HCT116 (cell line): ENCODE data around the gene DHFR2.

ENCODE experiments used
- CTCF ChIP-seq, 3 experiments: fragments of 200-600 bp in 1 of 3; sonication (generic) in 1 of 3; IDR thresholded peaks in 2 of 3; conservative IDR thresholded peaks in 1 of 3; 2 replicates each; pipeline ENCODE4 v1.5.1; 2012 to 2017; ENCODE audit warnings: low read depth in 2 of 3, low read length in 2 of 3, antibody characterized with exemption in 1 of 3, borderline replicate concordance in 1 of 3, control low read depth in 1 of 3, mild to moderate bottlenecking in 1 of 3, mixed read lengths in 1 of 3, mixed run types in 1 of 3, moderate library complexity in 1 of 3; ENCODE audit not compliant: insufficient read depth in 1 of 3
- EZH2 ChIP-seq: fragments of 200-600 bp; sonication (generic); IDR thresholded peaks from 2 replicates; pipeline ENCODE4 v1.6.1; 2017; ENCODE audit warnings: antibody characterized with exemption, mixed run types
- JUND ChIP-seq: IDR thresholded peaks from 2 replicates; pipeline ENCODE4 v1.6.1; 2012
- POLR2A ChIP-seq: IDR thresholded peaks from 2 replicates; pipeline ENCODE4 v1.7.0; 2011; ENCODE audit warnings: borderline replicate concordance; ENCODE audit not compliant: insufficient read depth, insufficient read length; ENCODE audit errors: extremely low read depth
- POLR2AphosphoS5 ChIP-seq: IDR thresholded peaks from 2 replicates; pipeline ENCODE4 v1.6.1; 2011; ENCODE audit warnings: mild to moderate bottlenecking, low read depth, low read length, moderate library complexity
- RAD21 ChIP-seq: IDR thresholded peaks from 2 replicates; pipeline ENCODE4 v1.6.1; 2012; ENCODE audit warnings: low read depth, mild to moderate bottlenecking
- REST ChIP-seq: IDR thresholded peaks from 2 replicates; pipeline ENCODE4 v1.6.1; 2012; ENCODE audit warnings: low read depth
- TCF7L2 ChIP-seq: IDR thresholded peaks from 2 replicates; pipeline ENCODE4 v1.7.0; 2011; ENCODE audit warnings: borderline replicate concordance, inconsistent platforms; ENCODE audit not compliant: insufficient read depth, insufficient read length; ENCODE audit errors: extremely low read depth
- YY1 ChIP-seq: IDR thresholded peaks from 2 replicates; pipeline ENCODE4 v1.6.1; 2011; ENCODE audit warnings: low read length, low read depth, moderate library complexity, mild to moderate bottlenecking; ENCODE audit not compliant: insufficient replicate concordance; ENCODE audit errors: extremely low read depth
- TF ChIP-seq, protein P1 (sequence below): IDR thresholded peaks from 2 replicates; pipeline ENCODE4 v1.6.1; 2012

DNA sequence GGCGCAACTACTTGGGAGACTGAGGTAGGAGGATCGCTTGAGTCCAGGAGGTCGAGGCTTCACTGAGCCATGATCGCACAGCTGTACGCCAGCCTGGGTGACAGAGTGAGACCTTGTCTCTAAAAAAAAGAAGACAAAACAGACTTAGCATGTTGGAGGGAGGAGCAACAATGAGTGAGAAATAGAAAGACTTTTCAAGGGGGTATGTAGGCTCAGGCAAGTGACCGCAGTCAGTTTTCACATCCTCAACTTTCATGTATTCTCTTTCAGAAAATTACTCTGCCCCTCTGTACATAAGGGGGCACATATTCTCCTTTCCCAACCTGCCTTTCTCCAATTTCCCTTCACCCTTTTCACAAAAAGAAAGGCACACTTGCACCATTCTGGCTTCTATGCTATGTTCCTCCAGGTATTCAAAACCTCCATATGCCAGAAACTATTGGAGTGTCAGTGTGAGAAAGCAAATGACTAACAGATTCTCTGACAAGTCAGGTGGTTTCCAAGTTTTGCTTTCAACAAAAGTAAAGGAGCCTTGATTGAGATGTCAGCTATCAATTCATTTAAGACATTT lies 7.7 kb upstream of the DHFR2 start:
- no peak for TF ChIP-seq JUND
- no peak for TF ChIP-seq POLR2AphosphoS5
- no peak for TF ChIP-seq REST
- TF ChIP-seq EZH2 = no peak
- no peak for TF ChIP-seq CTCF (IDR thresholded peaks at IDR 0.05 in 2 of 3, conservative IDR thresholded peaks at IDR 0.05 in 1 of 3; ENCODE audit: borderline replicate concordance in 1 of 3, insufficient read depth in 1 of 3, low read depth in 2 of 3, low read length in 2 of 3)
- no peak for TF ChIP-seq POLR2A
- TF ChIP-seq, protein P1, sequence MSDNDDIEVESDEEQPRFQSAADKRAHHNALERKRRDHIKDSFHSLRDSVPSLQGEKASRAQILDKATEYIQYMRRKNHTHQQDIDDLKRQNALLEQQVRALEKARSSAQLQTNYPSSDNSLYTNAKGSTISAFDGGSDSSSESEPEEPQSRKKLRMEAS = no peak
- TF ChIP-seq RAD21 = no peak
- no peak for TF ChIP-seq YY1
- no peak for TF ChIP-seq TCF7L2
